ENCODE data around the gene CTSH.

Gene CTSH

GRCh38 chr15:78977591-78978347, 32.9 kb upstream of the CTSH start:
- no peak for DNase-seq

GRCh38 chr15:78977091-78977571, 32.3 kb upstream of the CTSH start:
- no peak for DNase-seq

DNA sequence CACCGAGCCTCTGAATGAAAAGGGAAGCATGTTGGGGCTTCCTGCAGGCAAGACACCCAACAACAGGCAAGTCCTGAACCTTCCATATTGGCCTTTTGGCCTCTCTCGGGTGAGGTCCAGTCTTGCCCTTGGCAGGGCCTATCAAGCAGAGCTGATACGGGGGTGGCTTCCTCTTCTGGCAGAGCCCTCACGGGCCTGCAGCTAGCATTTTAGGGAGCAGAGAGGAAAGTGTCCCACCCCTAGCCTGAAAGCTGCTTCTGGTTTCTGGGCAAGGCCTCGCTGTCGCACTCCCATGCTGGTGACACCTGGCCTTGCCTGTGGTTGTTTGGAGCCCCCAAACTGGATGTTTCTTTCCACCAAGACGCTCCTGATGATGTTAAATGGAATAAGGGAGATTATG, 31.8 kb upstream of the CTSH start:
- no peak for DNase-seq

- no peak for DNase-seq
Measured at GRCh38 chr15:78974272-78974918, 29.5 kb upstream of the CTSH start.

DNA sequence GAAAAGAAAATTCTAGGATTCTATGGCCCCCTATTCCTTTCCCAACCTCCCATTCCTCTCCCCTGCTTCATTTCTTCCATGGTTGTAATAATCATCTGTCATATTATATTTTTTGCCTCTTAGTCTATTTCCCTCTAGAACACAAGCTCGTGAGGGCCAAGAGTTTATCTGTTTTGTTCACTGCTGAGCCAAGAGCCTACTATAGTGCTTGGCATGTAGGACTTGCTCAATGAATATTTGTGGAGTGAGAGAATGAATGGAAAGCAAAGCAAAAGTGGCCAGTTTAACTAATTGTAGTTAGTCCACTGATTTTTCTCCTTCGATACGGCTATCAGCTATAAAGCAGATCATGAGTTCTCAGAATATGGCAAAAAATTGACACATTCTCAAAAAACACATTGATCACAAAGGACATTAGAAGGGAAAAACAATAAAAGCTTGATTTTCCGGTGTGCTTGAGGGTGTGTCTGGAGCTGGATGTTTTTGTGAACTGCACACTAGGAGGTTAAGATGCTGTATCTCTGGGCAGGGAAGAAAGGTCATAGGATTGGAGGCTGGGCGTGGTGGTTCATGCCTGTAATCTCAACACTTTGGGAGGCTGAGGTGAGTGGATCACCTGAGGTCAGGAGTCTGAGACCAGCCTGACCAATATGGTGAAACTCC, 25.0 kb upstream of the CTSH start:
- DNase-seq, result no peak

DNA sequence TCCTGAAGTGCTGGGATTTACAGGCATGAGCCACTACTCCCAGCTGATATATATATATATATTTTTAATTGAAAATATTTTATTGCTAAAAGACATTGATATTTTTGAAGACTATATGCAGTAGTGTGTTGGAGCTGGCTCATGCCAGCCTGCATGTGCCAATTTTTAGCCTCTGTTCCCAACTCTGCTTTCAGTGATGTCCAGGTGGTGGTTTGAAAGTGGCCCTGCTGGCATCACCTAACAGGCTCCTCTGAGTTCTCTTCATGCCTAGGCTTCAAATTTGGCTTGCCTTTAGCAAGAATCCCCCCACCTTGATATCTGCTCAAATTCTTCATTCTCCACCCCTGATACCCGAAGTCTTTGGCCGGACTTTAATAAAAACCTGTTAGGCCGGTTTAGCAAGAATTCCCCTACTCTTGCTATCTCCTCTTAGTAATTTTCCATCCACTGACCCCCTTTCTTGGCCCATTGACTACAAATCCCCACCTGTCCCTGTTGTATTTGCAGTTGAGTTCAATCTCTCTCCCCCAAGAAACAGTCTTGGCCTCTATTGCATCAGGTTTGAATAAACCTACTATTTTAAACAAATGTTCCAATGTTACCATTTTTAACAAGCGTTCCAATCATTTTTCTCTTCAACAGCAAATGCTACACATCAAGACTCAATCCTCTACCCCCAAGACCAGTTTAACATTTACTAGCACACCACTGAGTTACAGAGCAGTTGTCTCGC, 23.9 kb upstream of the CTSH start:
- DNase-seq, result no peak

GRCh38 chr15:78968114-78968513, 23.3 kb upstream of the CTSH start:
- no peak for DNase-seq

DNA sequence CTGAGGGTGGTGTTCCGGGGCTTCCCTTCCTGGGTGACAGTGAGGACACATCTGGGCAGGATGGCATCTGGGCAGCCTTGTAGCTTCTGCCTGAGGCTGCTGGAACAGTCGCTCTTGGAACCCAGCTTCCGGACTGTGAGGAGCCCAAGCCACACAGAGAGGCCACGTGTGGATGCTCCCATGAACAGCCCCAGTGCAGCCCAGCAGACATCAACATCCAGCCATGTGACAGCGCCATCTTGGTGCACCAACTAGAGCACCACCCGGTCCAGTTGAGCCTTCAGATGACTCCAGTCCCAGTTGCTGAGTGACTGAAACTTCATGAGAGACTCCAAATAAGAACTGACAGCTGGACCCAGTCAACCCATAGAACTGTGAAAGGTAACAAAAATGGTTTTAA, 15.5 kb upstream of the CTSH start:
- no peak for DNase-seq

DNA sequence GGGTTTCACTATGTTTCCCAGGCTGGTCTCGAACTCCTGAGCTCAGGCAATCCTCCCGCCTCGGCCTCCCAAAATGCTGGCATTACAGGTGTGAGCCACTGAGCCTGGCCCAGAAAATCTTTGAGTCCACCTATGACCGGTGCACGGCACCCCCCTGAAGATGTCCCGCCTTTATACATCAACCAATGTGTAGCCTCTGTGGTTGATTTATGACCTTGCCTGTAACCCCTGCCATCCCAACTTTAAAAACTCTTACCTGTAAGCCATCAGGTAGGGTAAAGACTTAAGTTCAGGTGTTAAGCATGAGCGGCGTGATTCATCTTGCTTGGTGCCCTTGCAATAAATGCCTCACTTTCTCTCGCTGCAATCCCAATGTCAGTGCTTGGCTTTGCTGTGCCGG, 14.5 kb upstream of the CTSH start:
- DNase-seq, result no peak

- DNase-seq, result no peak
Measured at GRCh38 chr15:78957416-78958093, 12.7 kb upstream of the CTSH start.

DNA sequence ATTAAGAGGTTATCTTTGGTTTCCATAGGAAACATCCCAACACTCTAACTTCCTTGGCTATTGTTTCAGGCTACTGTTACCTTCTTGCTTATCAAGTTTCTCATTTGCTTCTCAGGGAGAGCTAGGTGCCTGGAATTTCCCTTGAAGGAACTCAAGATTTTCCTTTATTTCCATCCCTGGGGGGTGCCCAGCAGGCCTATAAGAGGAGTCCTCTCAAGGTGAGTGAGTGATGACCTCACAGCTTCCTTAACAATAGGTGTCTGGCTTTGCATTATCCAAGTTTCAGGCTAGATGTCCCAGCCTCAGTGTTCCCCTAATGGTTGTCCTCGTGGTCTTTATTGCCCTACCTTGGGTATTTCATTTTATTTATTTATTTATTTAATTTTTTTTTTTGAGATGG, 12.1 kb upstream of the CTSH start:
- no peak for DNase-seq

DNA sequence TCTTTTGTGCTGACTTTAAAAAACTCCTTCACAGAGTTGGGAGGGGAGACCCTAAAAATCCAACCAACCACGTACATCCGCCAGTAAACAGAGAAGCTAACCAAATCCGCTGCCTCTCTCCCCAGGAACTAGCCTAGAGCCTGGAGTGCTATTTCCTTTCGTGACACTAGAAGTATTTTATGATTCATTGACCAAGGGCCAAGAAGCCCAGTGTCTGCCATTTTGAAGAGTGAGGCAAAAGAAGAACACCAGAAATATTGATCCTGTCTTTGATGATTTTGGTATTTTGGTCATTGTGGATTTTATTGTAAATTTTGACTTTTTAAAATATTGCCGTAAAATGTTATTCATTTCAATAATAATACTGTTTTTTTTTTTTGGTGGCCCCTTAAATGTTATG, 10.5 kb upstream of the CTSH start:
- no peak for DNase-seq

- DNase-seq, result no peak
Measured at GRCh38 chr15:78951841-78952238, 7.0 kb upstream of the CTSH start.

GRCh38 chr15:78950902-78951840, 6.3 kb upstream of the CTSH start:
- no peak for DNase-seq

DNA sequence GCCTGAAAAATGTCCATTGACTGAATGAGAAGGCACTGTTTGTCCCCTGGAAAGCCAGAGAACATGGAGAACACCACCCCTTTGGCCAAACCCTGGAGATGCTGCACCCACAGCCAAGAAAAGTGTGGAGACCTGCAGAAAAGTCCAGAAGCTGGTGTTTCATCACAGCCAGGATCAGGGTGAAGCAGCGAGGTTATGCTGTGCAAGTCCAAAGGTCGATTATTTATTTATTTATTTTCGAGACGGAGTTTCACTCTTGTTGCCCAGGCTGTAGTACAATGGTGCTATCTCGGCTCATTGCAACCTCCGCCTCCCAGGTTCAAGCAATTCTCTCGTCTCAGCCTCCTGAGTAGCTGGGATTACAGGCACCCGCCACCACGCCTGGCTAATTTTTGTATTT, 5.5 kb upstream of the CTSH start:
- no peak for DNase-seq

GRCh38 chr15:78949461-78949860, 4.6 kb upstream of the CTSH start:
- DNase-seq, result no peak

GRCh38 chr15:78947506-78947905, 2.7 kb upstream of the CTSH start:
- no peak for DNase-seq

DNA sequence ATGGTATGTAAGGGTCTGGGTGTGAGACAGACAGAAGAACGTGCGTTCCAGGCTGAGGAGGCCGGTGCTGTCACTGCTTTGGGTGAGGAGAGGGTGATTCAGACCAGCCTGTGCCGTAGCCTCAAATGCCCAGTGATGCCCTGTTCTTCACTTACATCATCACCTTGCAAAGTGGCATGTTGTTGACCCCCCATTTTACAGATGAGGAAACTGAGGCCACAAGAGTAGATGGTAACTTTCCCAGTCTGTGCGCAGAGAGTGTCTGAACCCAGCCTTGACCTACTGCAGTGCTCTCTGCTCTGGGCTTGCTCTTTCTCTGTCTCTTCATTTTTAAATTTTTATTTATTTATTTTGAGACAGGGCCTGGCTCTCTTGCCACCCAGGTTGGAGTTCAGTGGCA, 1.6 kb upstream of the CTSH start:
- DNase-seq, result no peak

DNA sequence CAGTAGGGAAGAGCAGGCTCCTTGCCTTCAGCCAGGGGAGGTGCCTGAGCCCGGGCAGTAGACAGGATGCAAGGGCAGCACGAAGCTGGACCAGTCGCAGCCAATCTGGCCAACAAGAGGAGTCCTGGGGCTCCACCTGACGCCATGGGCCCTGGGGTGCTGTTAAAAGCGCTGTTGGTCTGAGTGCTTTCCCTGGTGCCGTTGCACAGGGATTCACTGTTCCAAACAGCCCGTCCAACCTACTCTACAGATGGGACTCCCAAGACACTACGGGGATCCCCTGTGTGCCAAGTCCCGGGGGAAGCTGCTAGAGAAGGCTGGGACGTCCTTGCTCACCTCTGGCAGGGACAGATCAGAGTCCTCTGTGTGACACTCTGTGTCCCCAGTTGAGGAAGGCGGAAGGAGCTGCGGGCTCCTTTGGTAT, 632 bp downstream of the CTSH start:
- DNase-seq, result no peak

- no peak for DNase-seq
Measured at GRCh38 chr15:78943692-78944091, 1.2 kb downstream of the CTSH start.

GRCh38 chr15:78942741-78943140, 2.1 kb downstream of the CTSH start:
- no peak for DNase-seq
